BLaER1 (cell line): ENCODE data around the gene ARGLU1.

Source experiments
- H3K27ac ChIP-seq: shearing (Covaris generic); formaldehyde crosslinking; 2 replicates; pipeline ENCODE4 v1.8.1; 2022
- H3K27me3 ChIP-seq: shearing (Covaris generic); formaldehyde crosslinking; 2 replicates; pipeline ENCODE4 v1.8.1; 2022
- H3K36me3 ChIP-seq: shearing (Covaris generic); formaldehyde crosslinking; 2 replicates; pipeline ENCODE4 v1.8.1; 2022
- H3K4me1 ChIP-seq: shearing (Covaris generic); formaldehyde crosslinking; 2 replicates; pipeline ENCODE4 v1.8.1; 2022
- H3K4me2 ChIP-seq: shearing (Covaris generic); formaldehyde crosslinking; 2 replicates; pipeline ENCODE4 v1.8.1; 2022
- H3K4me3 ChIP-seq: shearing (Covaris generic); formaldehyde crosslinking; 2 replicates; pipeline ENCODE4 v1.8.1; 2022
- H3K9ac ChIP-seq: shearing (Covaris generic); formaldehyde crosslinking; 2 replicates; pipeline ENCODE4 v1.8.1; 2022
- H3K9me3 ChIP-seq: shearing (Covaris generic); formaldehyde crosslinking; 2 replicates; pipeline ENCODE4 v1.8.1; 2022
- H4K20me1 ChIP-seq: shearing (Covaris generic); formaldehyde crosslinking; 2 replicates; pipeline ENCODE4 v1.8.1; 2022
- Cebpa-rat ChIP-seq: shearing (Covaris generic); IDR thresholded peaks from 2 replicates; pipeline ENCODE4 v1.8.1; 2022

The ARGLU1 gene

DNA sequence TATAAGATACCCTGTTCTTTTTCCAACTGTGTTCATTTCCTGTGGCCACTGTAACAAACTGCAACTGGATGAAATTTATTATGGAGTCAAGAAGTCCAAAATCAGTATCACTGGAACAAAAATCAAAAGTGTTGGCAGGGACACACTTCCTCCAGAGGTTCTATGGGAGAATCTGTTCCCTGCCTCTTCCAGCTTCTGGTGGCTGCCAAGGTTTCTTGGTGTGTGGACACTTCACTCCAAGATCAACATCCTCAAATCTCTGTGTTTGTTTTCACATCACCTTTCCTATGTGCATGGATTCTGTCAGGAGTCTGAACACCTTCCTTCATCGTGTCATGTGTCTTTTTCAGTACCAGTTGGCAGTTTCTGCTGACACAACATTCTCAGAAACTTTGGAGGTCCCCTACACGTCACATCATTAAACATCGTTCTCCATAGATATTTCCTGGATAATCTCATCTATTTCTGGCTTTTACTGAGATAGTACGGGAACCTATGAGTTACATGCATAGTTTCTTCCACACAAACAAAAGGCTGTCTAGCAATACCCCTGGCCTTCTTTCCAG is 17.3 kb downstream of the ARGLU1 start:
- Histone ChIP-seq H3K27me3 (no peaks in the 10 kb centered on the region), H3K4me2 (no peak overlapping the region), H3K36me3 (peaks cover 92% of the 10 kb centered on the region)

DNA sequence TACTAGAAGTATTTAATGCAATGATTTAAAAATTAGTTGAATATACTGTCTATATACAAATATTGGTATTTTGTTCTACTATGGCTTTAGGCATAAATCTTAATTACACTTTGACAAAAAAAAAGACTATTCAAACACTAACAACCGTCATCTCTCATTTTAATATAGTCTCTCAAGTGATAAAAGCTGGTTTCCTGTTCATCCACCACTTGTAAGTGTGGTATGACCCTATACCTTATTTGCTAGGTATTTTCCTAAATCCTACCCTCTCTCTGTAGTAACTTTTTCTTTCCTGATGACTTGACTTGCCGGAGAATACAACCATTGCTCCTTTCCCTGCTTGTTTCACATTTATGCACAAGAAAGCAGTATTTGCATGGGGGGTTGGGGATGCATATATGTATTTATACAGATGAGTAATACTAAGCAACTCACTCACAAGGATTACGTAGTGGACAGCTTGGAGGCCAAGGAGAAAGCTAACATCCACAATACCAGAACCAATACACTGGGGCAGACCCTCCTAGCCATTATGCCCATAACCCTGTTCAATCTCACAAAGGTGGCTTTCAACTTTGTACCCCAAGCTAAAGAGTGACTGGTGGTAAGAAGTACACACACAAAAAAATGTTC is 19.8 kb downstream of the ARGLU1 start:
- H3K27me3 ChIP-seq, result no peaks in the 10 kb centered on the region
- H3K4me2 ChIP-seq, result no peak overlapping the region
- H3K4me3 ChIP-seq, result no peak overlapping the region
- no peak for TF ChIP-seq Cebpa-rat
- no peak overlapping the region for H3K9ac ChIP-seq
- H3K36me3 ChIP-seq, result peaks cover 92% of the 10 kb centered on the region
- H4K20me1 ChIP-seq, result peaks cover 100% of the 10 kb centered on the region
- H3K4me1 ChIP-seq, result no peaks in the 10 kb centered on the region
- H3K27ac ChIP-seq, result no peak overlapping the region
- H3K9me3 ChIP-seq, result no peaks in the 10 kb centered on the region

More for the DNA sequence above, 17.3 kb downstream of the ARGLU1 start:
- Histone ChIP-seq H3K9ac (no peak overlapping the region), H3K4me3 (no peak overlapping the region), H3K4me1 (no peaks in the 10 kb centered on the region), H3K9me3 (no peaks in the 10 kb centered on the region), H3K27ac (no peak overlapping the region), H4K20me1 (peaks cover 100% of the 10 kb centered on the region)
- TF ChIP-seq Cebpa-rat, result no peak

DNA sequence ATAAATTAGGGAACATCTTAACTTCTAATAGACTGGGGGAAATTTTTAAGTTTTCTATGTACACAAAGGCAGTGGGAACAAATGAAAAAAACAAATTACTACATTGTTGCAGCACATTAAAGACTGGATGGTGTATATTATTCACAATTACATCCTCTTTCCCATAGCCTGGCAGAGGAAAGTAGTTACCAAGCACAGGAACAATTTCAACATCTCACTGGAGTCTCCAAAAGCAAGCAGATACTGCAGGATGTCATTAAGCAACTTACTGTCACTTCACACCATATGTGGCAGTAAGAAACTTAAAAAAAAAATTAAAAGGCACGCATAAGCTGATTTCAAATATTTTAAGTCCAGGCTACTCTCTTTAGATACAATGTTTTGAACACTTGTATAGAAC is 26.1 kb downstream of the ARGLU1 start:
- Histone ChIP-seq H3K27ac (no peak overlapping the region), H3K4me1 (peaks cover 26% of the 10 kb centered on the region), H3K36me3 (peaks cover 56% of the 10 kb centered on the region), H3K9ac (no peak overlapping the region), H3K4me2 (no peak overlapping the region), H3K27me3 (no peaks in the 10 kb centered on the region), H4K20me1 (peaks cover 91% of the 10 kb centered on the region), H3K9me3 (no peaks in the 10 kb centered on the region), H3K4me3 (no peak overlapping the region)
- no peak for TF ChIP-seq Cebpa-rat

DNA sequence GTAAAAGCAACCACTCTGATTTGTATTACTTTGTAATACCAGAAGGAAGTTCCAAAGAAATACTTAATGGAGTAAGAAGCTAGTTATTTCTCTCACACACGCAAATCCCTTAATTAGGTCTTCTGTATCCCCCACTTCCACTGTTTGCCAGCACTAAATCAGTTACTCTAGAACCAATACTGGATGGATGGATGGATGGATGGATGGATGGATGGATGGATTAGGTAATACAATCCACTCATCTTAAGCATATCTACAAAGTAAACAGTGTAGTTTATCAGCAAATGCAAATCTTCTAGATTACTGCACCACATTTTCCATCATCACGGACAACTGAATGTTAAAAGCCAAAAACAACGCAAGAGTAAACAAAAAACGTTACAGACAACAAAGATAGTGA is 27.3 kb downstream of the ARGLU1 start:
- Histone ChIP-seq H3K4me1 (peaks cover 26% of the 10 kb centered on the region), H3K27me3 (no peaks in the 10 kb centered on the region), H3K9me3 (no peaks in the 10 kb centered on the region), H3K27ac (no peak overlapping the region), H3K36me3 (peaks cover 43% of the 10 kb centered on the region), H3K4me3 (no peak overlapping the region), H4K20me1 (peaks cover 78% of the 10 kb centered on the region), H3K4me2 (no peak overlapping the region), H3K9ac (no peak overlapping the region)
- TF ChIP-seq Cebpa-rat, result no peak

DNA sequence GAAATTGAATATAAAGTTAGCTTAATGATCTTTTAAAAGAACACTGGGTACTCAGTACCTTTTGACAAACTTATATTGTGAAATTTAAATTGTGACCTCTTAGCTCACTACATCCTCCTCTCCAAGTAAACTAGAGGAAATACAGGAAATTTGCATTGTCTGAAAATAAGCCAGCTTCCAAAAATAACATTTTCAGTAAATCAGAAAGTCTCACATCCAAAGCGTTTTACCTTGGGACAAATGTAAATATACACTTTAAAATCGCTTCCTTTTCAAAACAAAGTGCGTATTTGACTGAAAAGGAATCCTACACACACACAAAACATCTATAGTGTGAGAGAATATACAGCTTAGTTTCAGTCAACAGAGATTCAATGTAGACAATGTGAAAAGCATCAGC is 30.4 kb downstream of the ARGLU1 start:
- no peaks in the 10 kb centered on the region for H3K27me3 ChIP-seq
- peaks cover 26% of the 10 kb centered on the region for H3K4me1 ChIP-seq
- no peak overlapping the region for H3K9ac ChIP-seq
- H3K27ac ChIP-seq, result no peak overlapping the region
- H3K4me3 ChIP-seq, result no peak overlapping the region
- TF ChIP-seq Cebpa-rat, result no peak
- H3K4me2 ChIP-seq, result peak overlapping the region; percentile 37; the same call in 1 of the 2 replicates
- no peaks in the 10 kb centered on the region for H3K9me3 ChIP-seq
- peaks cover 77% of the 10 kb centered on the region for H4K20me1 ChIP-seq
- H3K36me3 ChIP-seq, result peaks cover 16% of the 10 kb centered on the region

DNA sequence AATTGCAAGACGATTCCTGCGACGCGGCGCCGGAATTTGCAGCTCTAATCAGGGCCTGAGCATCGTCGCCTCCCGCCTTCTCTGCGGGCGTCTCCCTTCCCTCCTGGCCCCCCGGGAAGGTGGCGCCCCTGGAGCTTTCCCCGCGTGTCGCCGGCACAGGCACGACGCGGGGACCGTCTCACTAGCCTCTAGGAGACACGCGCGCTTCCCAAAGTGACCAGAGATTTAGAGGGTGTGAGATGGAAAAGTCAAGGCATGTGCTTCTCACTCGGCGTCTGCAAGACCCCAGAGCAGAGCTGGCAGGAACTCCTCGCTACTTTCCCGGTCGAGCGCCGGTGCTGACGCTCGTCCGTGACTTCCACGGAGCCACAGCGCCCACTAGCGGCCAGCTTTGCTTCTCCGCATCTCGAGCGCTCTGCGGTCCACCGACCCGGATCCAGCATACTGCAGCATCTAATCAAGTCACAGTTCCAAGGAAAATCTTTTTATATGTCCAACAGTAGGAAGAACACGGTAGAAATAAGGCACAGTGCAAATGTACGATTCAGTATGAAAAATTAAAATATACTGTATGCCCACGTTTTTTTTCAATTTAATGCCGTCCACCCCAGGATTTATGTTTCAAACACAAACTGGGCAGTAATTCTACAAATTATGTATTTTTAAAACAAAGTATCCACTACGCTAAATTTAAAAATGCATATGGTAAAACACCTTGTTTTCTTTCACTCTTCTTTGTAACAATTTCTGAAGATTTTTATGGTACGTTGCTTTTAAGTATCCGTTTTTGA is 31.5 kb downstream of the ARGLU1 start:
- peak overlapping the region; percentile 88 for H3K9ac ChIP-seq
- H3K27me3 ChIP-seq, result no peaks in the 10 kb centered on the region
- peaks cover 32% of the 10 kb centered on the region for H3K4me1 ChIP-seq
- H3K36me3 ChIP-seq, result peaks cover 24% of the 10 kb centered on the region
- peaks cover 78% of the 10 kb centered on the region for H4K20me1 ChIP-seq
- peak overlapping the region; percentile 87 for H3K27ac ChIP-seq
- TF ChIP-seq Cebpa-rat, result no peak
- H3K4me3 ChIP-seq, result peak overlapping the region; percentile 94
- H3K4me2 ChIP-seq, result peak overlapping the region; percentile 98
- H3K9me3 ChIP-seq, result no peaks in the 10 kb centered on the region

DNA sequence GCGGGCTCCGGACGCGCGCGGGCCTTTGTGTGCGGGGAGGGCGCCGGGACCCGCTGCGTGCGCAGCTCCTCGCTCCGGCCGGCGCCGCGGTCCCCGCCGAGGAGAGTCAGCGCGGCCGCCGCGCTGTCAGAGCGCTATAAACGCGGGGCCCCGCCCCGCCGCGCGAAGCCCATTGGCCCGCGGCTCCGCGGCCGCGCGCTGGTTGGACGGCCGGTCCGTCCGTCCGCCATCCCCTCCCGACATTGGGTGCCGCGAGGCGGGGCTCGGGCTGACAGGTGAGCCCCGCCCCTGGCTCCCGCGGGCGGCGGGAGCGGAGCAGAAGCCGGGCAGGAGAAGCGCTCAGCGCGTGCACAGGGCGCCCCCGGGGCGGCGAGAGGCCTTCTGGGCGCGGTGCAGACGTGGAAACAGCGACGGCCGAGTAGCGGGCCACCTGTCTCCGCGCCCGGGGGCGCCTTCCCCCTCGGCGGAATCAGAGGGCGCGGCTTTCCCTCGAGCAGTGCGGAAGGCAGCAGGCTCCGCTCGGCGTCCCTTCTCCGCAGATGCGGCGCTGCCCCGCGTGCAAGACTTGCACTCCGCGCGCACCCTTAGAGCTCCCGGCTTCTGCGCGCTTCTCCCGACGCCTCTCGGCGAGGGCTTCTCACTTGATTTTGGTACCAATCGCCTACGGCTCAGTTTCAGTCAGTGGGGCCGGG is 32.2 kb downstream of the ARGLU1 start, which contains the start of gene EFNB2:
TSS of gene EFNB2 (minus strand) at position 111 of the 692 bp plus-strand sequence. CDS start 698 bp downstream, outside the sequence.
- Histone ChIP-seq H3K4me3 (peak within 1 kb of the TSS; percentile 94), H3K4me2 (peak within 1 kb of the TSS; percentile 98), H3K36me3 (peaks cover 25% of the 10 kb centered on the region), H3K4me1 (peaks cover 34% of the 10 kb centered on the region), H3K27me3 (no peaks in the 10 kb centered on the region), H3K9ac (peak within 1 kb of the TSS; percentile 95), H3K9me3 (no peaks in the 10 kb centered on the region), H3K27ac (peak within 1 kb of the TSS; percentile 91), H4K20me1 (peaks cover 78% of the 10 kb centered on the region)
- no peak for TF ChIP-seq Cebpa-rat

DNA sequence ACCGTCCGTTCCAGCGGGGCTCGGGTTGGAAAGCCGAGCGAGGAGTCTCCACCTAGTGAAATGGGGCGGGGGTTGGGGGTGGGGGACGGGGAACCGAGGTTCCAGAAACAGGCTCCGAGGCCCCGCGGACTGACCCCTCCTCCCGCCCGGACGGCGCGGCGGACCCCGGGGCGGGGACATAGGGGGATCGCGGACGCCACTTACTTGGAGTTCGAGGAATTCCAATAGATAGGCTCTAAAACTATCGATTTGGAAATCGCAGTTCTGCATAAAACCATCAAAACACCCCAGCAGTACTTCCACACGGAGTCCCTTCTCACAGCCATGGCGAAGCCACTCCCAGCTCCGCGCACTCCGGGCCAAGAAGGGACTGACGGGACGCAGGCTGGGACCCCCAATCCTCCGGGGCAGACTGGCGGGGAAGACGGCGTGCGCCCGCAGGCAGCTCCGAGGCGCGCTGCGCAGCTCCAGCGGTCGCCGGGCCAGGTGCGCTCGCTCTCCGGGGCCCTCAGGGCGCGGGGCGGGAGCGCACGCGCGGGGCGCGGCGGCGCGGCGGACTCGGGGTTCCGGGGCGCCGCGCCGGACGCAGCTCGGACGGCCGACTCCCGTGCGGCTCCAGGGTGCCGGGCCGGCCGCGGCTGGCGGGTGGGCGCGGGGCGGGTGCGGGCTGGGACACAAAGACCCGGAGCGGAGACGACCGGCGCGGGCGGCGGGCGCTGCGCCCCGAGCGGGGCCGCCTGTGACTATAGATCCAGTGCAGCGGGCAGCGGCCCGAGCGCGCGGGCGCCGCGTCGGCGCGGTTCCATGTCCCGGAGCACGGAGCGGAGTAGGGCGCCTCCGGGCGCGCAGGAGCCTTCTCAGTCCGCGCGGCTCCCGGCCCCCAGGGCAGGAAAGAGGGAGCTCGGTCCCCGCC is 33.0 kb downstream of the ARGLU1 start:
- Histone ChIP-seq H3K4me3 (peak overlapping the region; percentile 94), H3K27ac (peak overlapping the region; percentile 91), H3K9ac (peak overlapping the region; percentile 95), H3K9me3 (no peaks in the 10 kb centered on the region), H3K27me3 (no peaks in the 10 kb centered on the region), H3K4me2 (peak overlapping the region; percentile 95), H4K20me1 (peaks cover 82% of the 10 kb centered on the region), H3K4me1 (peaks cover 38% of the 10 kb centered on the region), H3K36me3 (peaks cover 27% of the 10 kb centered on the region)
- TF ChIP-seq Cebpa-rat, result no peak
